ENCODE results near the gene LRRC71. TPM values are rescaled to one million over a fixed set of nuclear protein-coding genes. Genes with fewer than 3 reads are reported as not detected.

The LRRC71 gene
- total and polyA plus RNA-seq, 2 of the 13 experiments (the other 11 are each of a cell fraction or from before 2014, with no cell fraction given), result not detected

GRCh38 chr1:156881663-156882062, 38.8 kb upstream of the LRRC71 start:
- no peak overlapping the region for H3K4me2 ChIP-seq (ENCODE audit: low read depth, low read length)
- H3K27me3 ChIP-seq (ENCODE audit: control insufficient read depth in 1 of 2, insufficient read depth in 2 of 2, low read length in 2 of 2), result peaks cover 17 to 92% of the 10 kb centered on the region in 2 experiments; a peak in 4 of 5 replicates
- DNase-seq (ENCODE audit: low spot score) (no peak), FAIRE-seq (no peak), ATAC-seq (no peak)
- POLR2A ChIA-PET, result no interaction called here
- H2AFZ ChIP-seq (ENCODE audit: low read length), result no peak overlapping the region
- intact Hi-C loops (cut with micrococcal nuclease; ENCODE audit: unreplicated experiment) (no loop called here), in situ Hi-C loops (cut with HindIII; ENCODE audit: extremely low pct_ligation_motif_present, low pct_unique_long_range_greater_than_20kb) (no loop called here)
- no peaks in the 10 kb centered on the region for H3K4me1 ChIP-seq (ENCODE audit: insufficient read depth, low read length)
- CTCF ChIA-PET (ENCODE audit: low intra/inter-chr PET ratio, low total read pairs), result no interaction called here
- WGBS (ENCODE audit: low lambda C conversion rate), result 27% methylated on average over 3 of the region's 4 CpGs
- no peaks in the 10 kb centered on the region for H3K9me3 ChIP-seq (ENCODE audit: low read length)
- no peaks in the 10 kb centered on the region for H3K79me2 ChIP-seq (ENCODE audit: insufficient read depth, low read length)
- H3K36me3 ChIP-seq (replicated peaks in 1 of 2; ENCODE audit: control insufficient read depth in 1 of 2, insufficient read depth in 2 of 2, low read length in 2 of 2), result no peaks in the 10 kb centered on the region
- H3K9ac ChIP-seq (ENCODE audit: insufficient read depth, low read depth, low read length), result no peak overlapping the region
- no peak for TF ChIP-seq ZNF567 (CRISPR knock-in tag; IDR thresholded peaks at IDR 0.05; ENCODE audit: borderline replicate concordance)
- no peak for TF ChIP-seq ZSCAN5A (CRISPR knock-in tag; IDR thresholded peaks at IDR 0.05; ENCODE audit: borderline replicate concordance)
- no peak for TF ChIP-seq ZFAT (CRISPR knock-in tag; conservative IDR thresholded peaks at IDR 0.05)
- no peaks in the 10 kb centered on the region for H4K20me1 ChIP-seq (ENCODE audit: insufficient read depth, low read length)
- no peak overlapping the region for H3K4me3 ChIP-seq (replicated peaks in 1 of 3; ENCODE audit: insufficient read depth in 1 of 3, low read depth in 2 of 3, low read length in 3 of 3)
- no peak overlapping the region for H3K27ac ChIP-seq (ENCODE audit: extremely low read length, insufficient read depth, low read length)
- BruUV-seq (replicated peaks), result no TSS peak

GRCh38 chr1:156882543-156882942, 37.9 kb upstream of the LRRC71 start:
- in situ Hi-C loops (cut with HindIII; ENCODE audit: extremely low pct_ligation_motif_present, low pct_unique_long_range_greater_than_20kb), result no loop called here
- Histone ChIP-seq H3K4me3 (replicated peaks in 1 of 3; ENCODE audit: insufficient read depth in 1 of 3, low read depth in 2 of 3, low read length in 3 of 3) (no peak overlapping the region), H3K9me3 (ENCODE audit: low read length) (no peaks in the 10 kb centered on the region), H3K4me2 (ENCODE audit: low read depth, low read length) (no peak overlapping the region), H3K4me1 (ENCODE audit: insufficient read depth, low read length) (no peaks in the 10 kb centered on the region), H4K20me1 (ENCODE audit: insufficient read depth, low read length) (no peaks in the 10 kb centered on the region), H3K27ac (ENCODE audit: extremely low read length, insufficient read depth, low read length) (no peak overlapping the region), H2AFZ (ENCODE audit: low read length) (no peak overlapping the region), H3K79me2 (ENCODE audit: insufficient read depth, low read length) (no peaks in the 10 kb centered on the region), H3K36me3 (replicated peaks in 1 of 2; ENCODE audit: control insufficient read depth in 1 of 2, insufficient read depth in 2 of 2, low read length in 2 of 2) (no peaks in the 10 kb centered on the region), H3K27me3 (ENCODE audit: control insufficient read depth in 1 of 2, insufficient read depth in 2 of 2, low read length in 2 of 2) (peaks cover 14 to 90% of the 10 kb centered on the region in 2 experiments; a peak in 4 of 5 replicates), H3K9ac (ENCODE audit: insufficient read depth, low read depth, low read length) (no peak overlapping the region)
- FAIRE-seq (no peak), ATAC-seq (no peak), DNase-seq (ENCODE audit: low spot score) (no peak)
- POLR2A ChIA-PET, result no interaction called here
- intact Hi-C loops (cut with micrococcal nuclease; ENCODE audit: unreplicated experiment), result no loop called here
- CTCF ChIA-PET (ENCODE audit: low intra/inter-chr PET ratio, low total read pairs), result no interaction called here
- BruUV-seq (replicated peaks), result no TSS peak
- 23% methylated on average over 2 of the region's 3 CpGs for WGBS (ENCODE audit: low lambda C conversion rate)
- TF ChIP-seq ZBTB20 (CRISPR knock-in tag; IDR thresholded peaks at IDR 0.05; ENCODE audit: borderline replicate concordance, low read depth) (no peak), MEF2D (CRISPR knock-in tag; IDR thresholded peaks at IDR 0.05) (no peak), ZBED4 (CRISPR knock-in tag; IDR thresholded peaks at IDR 0.05; ENCODE audit: borderline replicate concordance) (no peak), ZNF468 (CRISPR knock-in tag; IDR thresholded peaks at IDR 0.05) (no peak), PAWR (CRISPR knock-in tag; IDR thresholded peaks at IDR 0.05; ENCODE audit: borderline replicate concordance) (no peak)
- TF ChIP-seq, protein P1, sequence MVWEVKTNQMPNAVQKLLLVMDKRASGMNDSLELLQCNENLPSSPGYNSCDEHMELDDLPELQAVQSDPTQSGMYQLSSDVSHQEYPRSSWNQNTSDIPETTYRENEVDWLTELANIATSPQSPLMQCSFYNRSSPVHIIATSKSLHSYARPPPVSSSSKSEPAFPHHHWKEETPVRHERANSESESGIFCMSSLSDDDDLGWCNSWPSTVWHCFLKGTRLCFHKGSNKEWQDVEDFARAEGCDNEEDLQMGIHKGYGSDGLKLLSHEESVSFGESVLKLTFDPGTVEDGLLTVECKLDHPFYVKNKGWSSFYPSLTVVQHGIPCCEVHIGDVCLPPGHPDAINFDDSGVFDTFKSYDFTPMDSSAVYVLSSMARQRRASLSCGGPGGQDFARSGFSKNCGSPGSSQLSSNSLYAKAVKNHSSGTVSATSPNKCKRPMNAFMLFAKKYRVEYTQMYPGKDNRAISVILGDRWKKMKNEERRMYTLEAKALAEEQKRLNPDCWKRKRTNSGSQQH (CRISPR knock-in tag; IDR thresholded peaks at IDR 0.05; ENCODE audit: low read depth), result no peak
- TF ChIP-seq, protein P2, sequence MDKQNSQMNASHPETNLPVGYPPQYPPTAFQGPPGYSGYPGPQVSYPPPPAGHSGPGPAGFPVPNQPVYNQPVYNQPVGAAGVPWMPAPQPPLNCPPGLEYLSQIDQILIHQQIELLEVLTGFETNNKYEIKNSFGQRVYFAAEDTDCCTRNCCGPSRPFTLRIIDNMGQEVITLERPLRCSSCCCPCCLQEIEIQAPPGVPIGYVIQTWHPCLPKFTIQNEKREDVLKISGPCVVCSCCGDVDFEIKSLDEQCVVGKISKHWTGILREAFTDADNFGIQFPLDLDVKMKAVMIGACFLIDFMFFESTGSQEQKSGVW (CRISPR knock-in tag; IDR thresholded peaks at IDR 0.05; ENCODE audit: borderline replicate concordance), result no peak

Measured in HepG2 (cell line).